Measurements from ENCODE around the gene NUF2. TPM values are rescaled to one million over a fixed set of nuclear protein-coding genes. Genes with fewer than 3 reads are reported as not detected.

NUF2 gene
- total and polyA plus RNA-seq, 2 donors from 2014 or later: 0.28 to 1.2 TPM

GRCh38 chr1:163331116-163331515 lies 9.4 kb downstream of the NUF2 start:
- H3K9ac ChIP-seq (ENCODE audit: low read length in 3 of 3): no peak overlapping the region
- no peaks in the 10 kb centered on the region for H3K27me3 ChIP-seq (ENCODE audit: control insufficient read depth, insufficient read depth, low read length)
- TF ChIP-seq CTCF (IDR thresholded peaks at IDR 0.05; ENCODE audit: borderline replicate concordance, extremely low read depth, insufficient read depth): no peak
- DNase-seq (no peak), FAIRE-seq (no peak)
- intact Hi-C loops (cut with DNase I): no loop called here
- no peak overlapping the region for H3K27ac ChIP-seq (ENCODE audit: low read depth in 2 of 2, low read length in 2 of 2)
- H3K9me3 ChIP-seq (ENCODE audit: control insufficient read depth in 2 of 3, insufficient read depth in 1 of 3, low read length in 3 of 3): no peaks in the 10 kb centered on the region
- H3K36me3 ChIP-seq (ENCODE audit: control insufficient read depth in 2 of 3, insufficient read depth in 3 of 3, low read length in 3 of 3): no peaks in the 10 kb centered on the region
- H3K4me3 ChIP-seq (ENCODE audit: low read length in 3 of 3): no peak overlapping the region
- no peaks in the 10 kb centered on the region for H3K4me1 ChIP-seq (ENCODE audit: control insufficient read depth in 2 of 3, insufficient read depth in 2 of 3, low read depth in 1 of 3, low read length in 3 of 3)

- no peak for FAIRE-seq
- H3K9me3 ChIP-seq (ENCODE audit: control insufficient read depth in 2 of 3, insufficient read depth in 1 of 3, low read length in 3 of 3): no peaks in the 10 kb centered on the region
- DNase-seq: no peak
These were observed 13.5 kb downstream of the NUF2 start for GRCh38 chr1:163335216-163335615.

GRCh38 chr1:163337631-163338030 lies 15.9 kb downstream of the NUF2 start:
- Histone ChIP-seq H3K36me3 (ENCODE audit: control insufficient read depth in 2 of 3, insufficient read depth in 3 of 3, low read length in 3 of 3) (no peaks in the 10 kb centered on the region), H3K27me3 (ENCODE audit: control insufficient read depth, insufficient read depth, low read length) (no peaks in the 10 kb centered on the region), H3K9ac (ENCODE audit: low read length in 3 of 3) (no peak overlapping the region), H3K4me1 (ENCODE audit: control insufficient read depth in 2 of 3, insufficient read depth in 2 of 3, low read depth in 1 of 3, low read length in 3 of 3) (no peaks in the 10 kb centered on the region), H3K9me3 (ENCODE audit: control insufficient read depth in 2 of 3, insufficient read depth in 1 of 3, low read length in 3 of 3) (no peaks in the 10 kb centered on the region), H3K27ac (ENCODE audit: low read depth in 2 of 2, low read length in 2 of 2) (no peak overlapping the region), H3K4me3 (ENCODE audit: low read length in 3 of 3) (no peak overlapping the region)
- DNase-seq: no peak
- FAIRE-seq: no peak
- intact Hi-C loops (cut with DNase I): no loop called here
- TF ChIP-seq CTCF (IDR thresholded peaks at IDR 0.05; ENCODE audit: borderline replicate concordance, extremely low read depth, insufficient read depth): no peak

More at GRCh38 chr1:163335216-163335615, 13.5 kb downstream of the NUF2 start:
- Histone ChIP-seq H3K36me3 (ENCODE audit: control insufficient read depth in 2 of 3, insufficient read depth in 3 of 3, low read length in 3 of 3) (no peaks in the 10 kb centered on the region), H3K27ac (ENCODE audit: low read depth in 2 of 2, low read length in 2 of 2) (no peak overlapping the region), H3K9ac (ENCODE audit: low read length in 3 of 3) (no peak overlapping the region), H3K4me3 (ENCODE audit: low read length in 3 of 3) (no peak overlapping the region), H3K27me3 (ENCODE audit: control insufficient read depth, insufficient read depth, low read length) (no peaks in the 10 kb centered on the region), H3K4me1 (ENCODE audit: control insufficient read depth in 2 of 3, insufficient read depth in 2 of 3, low read depth in 1 of 3, low read length in 3 of 3) (no peaks in the 10 kb centered on the region)
- no peak for TF ChIP-seq CTCF (IDR thresholded peaks at IDR 0.05; ENCODE audit: borderline replicate concordance, extremely low read depth, insufficient read depth)
- intact Hi-C loops (cut with DNase I): no loop called here

- DNase-seq: no peak
- Histone ChIP-seq H3K36me3 (ENCODE audit: control insufficient read depth in 2 of 3, insufficient read depth in 3 of 3, low read length in 3 of 3) (no peaks in the 10 kb centered on the region), H3K9ac (ENCODE audit: low read length in 3 of 3) (no peak overlapping the region), H3K27ac (ENCODE audit: low read depth in 2 of 2, low read length in 2 of 2) (no peak overlapping the region), H3K27me3 (ENCODE audit: control insufficient read depth, insufficient read depth, low read length) (no peaks in the 10 kb centered on the region), H3K4me3 (ENCODE audit: low read length in 3 of 3) (no peak overlapping the region), H3K9me3 (ENCODE audit: control insufficient read depth in 2 of 3, insufficient read depth in 1 of 3, low read length in 3 of 3) (no peaks in the 10 kb centered on the region), H3K4me1 (ENCODE audit: control insufficient read depth in 2 of 3, insufficient read depth in 2 of 3, low read depth in 1 of 3, low read length in 3 of 3) (no peaks in the 10 kb centered on the region)
- no peak for TF ChIP-seq CTCF (IDR thresholded peaks at IDR 0.05; ENCODE audit: borderline replicate concordance, extremely low read depth, insufficient read depth)
- intact Hi-C loops (cut with DNase I): no loop called here
- no peak for FAIRE-seq
These were observed 24.6 kb downstream of the NUF2 start for GRCh38 chr1:163346326-163346870.

All from kidney (tissue), 14 donors.